Vein endothelial cell (primary cell): ENCODE measurements around the gene ZBTB26. TPM values are rescaled to one million over a fixed set of nuclear protein-coding genes. Genes with fewer than 3 reads are reported as not detected.
A peak's percentile ranks its signal among the peaks of the same experiment; 100 is the strongest.

ENCODE experiments used
- small RNA-seq: library from RNA; depleted of rRNA; stranded (forward); fragments of <200 nt; gene quantifications from one replicate; pipeline ENCODE3, GENCODE V24; 2012
- total RNA-seq: library from RNA; depleted of rRNA; stranded (reverse); fragments of >200 nt; gene quantifications from 2 replicates; pipeline ENCODE4 v1.2.3, GENCODE V29; 2012

The ZBTB26 gene
- total RNA-seq = 4.7 and 5.6 TPM in 2 replicates

GRCh38 chr9:122931226-122932121 is at the start of gene ZBTB26:
TSS of gene ZBTB26 (minus strand) at chr9:122931512. CDS start at chr9:122919934, 11,578 bp downstream.

GRCh38 chr9:122940749-122941581 is 9.7 kb upstream of the ZBTB26 start, which contains the start of gene RABGAP1:
TSS of gene RABGAP1 (plus strand) at chr9:122941020. CDS start at chr9:122957060, 16,040 bp downstream.

GRCh38 chr9:122912964-122913673 is 18.2 kb downstream of the ZBTB26 start, which contains the start of gene ZBTB6:
TSS of gene ZBTB6 (minus strand) at chr9:122913323. CDS start at chr9:122912072, 1,251 bp downstream.

GRCh38 chr9:122904823-122905710 is 26.2 kb downstream of the ZBTB26 start, which contains the start of gene RC3H2:
TSS of gene RC3H2 (minus strand) at chr9:122905359. CDS start at chr9:122897509, 7,850 bp downstream.

Small RNA genes within 50 kb of the gene (small RNA-seq; reads per million reads assigned to genes)
- gene RNY1P15 (not detected), gene SNORD90 (164 reads per million, percentile 99 among the genes with 10 or more reads in this experiment)

Other genes starting within 250 kb of the ZBTB26 start
- not detected in 2 replicates for gene OR1L4, start 207.5 kb downstream of the ZBTB26 start, total RNA-seq
- gene OR1L6, start 189.2 kb downstream of the ZBTB26 start, total RNA-seq = not detected in 2 replicates
- not detected in 2 replicates for gene OR5C1, start 142.6 kb downstream of the ZBTB26 start, total RNA-seq
- gene OR1K1, start 131.4 kb downstream of the ZBTB26 start, total RNA-seq = not detected in 2 replicates
- gene PDCL, start 102.9 kb downstream of the ZBTB26 start, total RNA-seq = 55.6 and 59.1 TPM in 2 replicates
- 86.9 and 88.0 TPM in 2 replicates for gene RC3H2, start 26.2 kb downstream of the ZBTB26 start, total RNA-seq
- gene ZBTB6, start 18.2 kb downstream of the ZBTB26 start, total RNA-seq = 11.4 and 13.1 TPM in 2 replicates
- gene RABGAP1, start 9.5 kb upstream of the ZBTB26 start, total RNA-seq = 44.5 and 47.7 TPM in 2 replicates
- 1.3 TPM in 2 replicates for gene GPR21, start 102.2 kb upstream of the ZBTB26 start, total RNA-seq